HG02610 (cell line): Measurements from ENCODE around the gene ZCCHC7.
"Not testable (repeated sequence)": the region's sequence is repeated elsewhere in the genome, so short reads cannot be mapped to it uniquely, and the experiment has no call there.

ENCODE experiments used
- ATAC-seq: cut with Tn5 transposase; IDR thresholded peaks from one replicate; pipeline ENCODE4 v1.9.1; 2021; ENCODE audit warnings: mild to moderate bottlenecking, moderate library complexity; ENCODE audit not compliant: unreplicated experiment

The ZCCHC7 gene

GRCh38 chr9:37390759-37391158 is 270.4 kb downstream of the ZCCHC7 start:
- peak; percentile 83 for ATAC-seq

- ATAC-seq: no peak
These were observed 271.9 kb downstream of the ZCCHC7 start for GRCh38 chr9:37392272-37392671.

- no peak for ATAC-seq
These were observed 274.9 kb downstream of the ZCCHC7 start for GRCh38 chr9:37395229-37395628.

GRCh38 chr9:37395663-37396062 is 275.3 kb downstream of the ZCCHC7 start:
- no peak for ATAC-seq

- not testable (repeated sequence) for ATAC-seq
These were observed 277.6 kb downstream of the ZCCHC7 start for GRCh38 chr9:37397948-37398347.

- no peak for ATAC-seq
These were observed 278.2 kb downstream of the ZCCHC7 start for GRCh38 chr9:37398464-37399025.

- ATAC-seq: no peak
These were observed 279.0 kb downstream of the ZCCHC7 start for GRCh38 chr9:37399336-37399735.

- ATAC-seq: no peak
These were observed 284.2 kb downstream of the ZCCHC7 start for GRCh38 chr9:37404590-37404989.

GRCh38 chr9:37405350-37405749 is 285.0 kb downstream of the ZCCHC7 start:
- ATAC-seq: no peak

GRCh38 chr9:37405764-37406380 is 285.5 kb downstream of the ZCCHC7 start:
- no peak for ATAC-seq

GRCh38 chr9:37406603-37407401 is 286.4 kb downstream of the ZCCHC7 start:
- ATAC-seq: no peak

- ATAC-seq: no peak
These were observed 287.1 kb downstream of the ZCCHC7 start for GRCh38 chr9:37407468-37407867.
